Measurements from ENCODE around the gene CNBP. TPM values are rescaled to one million over a fixed set of nuclear protein-coding genes. Genes with fewer than 3 reads are reported as not detected.

Gene CNBP
- total and polyA plus RNA-seq, 2 of the 13 experiments (the other 11 are each of a cell fraction or from before 2014, with no cell fraction given), result 282 to 354 TPM

DNA sequence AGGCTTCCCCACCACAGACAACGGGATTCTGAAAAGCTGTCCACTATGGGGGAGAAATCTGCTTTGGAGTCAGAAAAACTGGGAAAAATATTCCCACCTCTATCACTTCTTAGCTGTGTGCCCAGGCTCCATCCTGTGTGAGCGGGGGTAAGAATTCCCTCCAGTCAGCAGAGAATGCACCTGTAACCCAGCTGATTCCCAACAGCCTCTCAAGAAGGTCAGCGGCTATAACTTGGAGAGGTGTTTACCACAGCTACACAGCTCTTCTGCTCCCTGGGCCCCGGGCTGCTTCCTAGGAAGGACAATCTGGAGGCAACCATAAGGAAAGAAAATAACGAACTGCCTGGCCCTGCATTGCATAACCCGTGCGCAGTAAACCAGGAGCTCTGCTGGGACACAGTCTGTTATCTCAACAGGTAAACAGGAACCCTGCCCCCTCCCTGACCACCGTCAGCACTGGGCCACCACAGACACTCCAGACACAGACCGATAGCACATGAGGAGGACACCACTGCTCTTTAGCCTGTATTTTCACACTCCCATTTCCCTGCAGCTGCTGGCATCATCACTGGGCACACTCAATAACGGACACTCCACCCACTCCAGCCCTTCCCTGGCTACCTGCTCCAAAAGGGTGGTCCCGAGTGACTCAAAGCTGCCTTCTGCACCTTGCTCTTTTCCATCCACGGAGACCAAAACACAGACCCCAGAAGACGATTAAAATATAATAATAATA lies 64.2 kb downstream of the CNBP start (continued):
- TF ChIP-seq, protein P1, sequence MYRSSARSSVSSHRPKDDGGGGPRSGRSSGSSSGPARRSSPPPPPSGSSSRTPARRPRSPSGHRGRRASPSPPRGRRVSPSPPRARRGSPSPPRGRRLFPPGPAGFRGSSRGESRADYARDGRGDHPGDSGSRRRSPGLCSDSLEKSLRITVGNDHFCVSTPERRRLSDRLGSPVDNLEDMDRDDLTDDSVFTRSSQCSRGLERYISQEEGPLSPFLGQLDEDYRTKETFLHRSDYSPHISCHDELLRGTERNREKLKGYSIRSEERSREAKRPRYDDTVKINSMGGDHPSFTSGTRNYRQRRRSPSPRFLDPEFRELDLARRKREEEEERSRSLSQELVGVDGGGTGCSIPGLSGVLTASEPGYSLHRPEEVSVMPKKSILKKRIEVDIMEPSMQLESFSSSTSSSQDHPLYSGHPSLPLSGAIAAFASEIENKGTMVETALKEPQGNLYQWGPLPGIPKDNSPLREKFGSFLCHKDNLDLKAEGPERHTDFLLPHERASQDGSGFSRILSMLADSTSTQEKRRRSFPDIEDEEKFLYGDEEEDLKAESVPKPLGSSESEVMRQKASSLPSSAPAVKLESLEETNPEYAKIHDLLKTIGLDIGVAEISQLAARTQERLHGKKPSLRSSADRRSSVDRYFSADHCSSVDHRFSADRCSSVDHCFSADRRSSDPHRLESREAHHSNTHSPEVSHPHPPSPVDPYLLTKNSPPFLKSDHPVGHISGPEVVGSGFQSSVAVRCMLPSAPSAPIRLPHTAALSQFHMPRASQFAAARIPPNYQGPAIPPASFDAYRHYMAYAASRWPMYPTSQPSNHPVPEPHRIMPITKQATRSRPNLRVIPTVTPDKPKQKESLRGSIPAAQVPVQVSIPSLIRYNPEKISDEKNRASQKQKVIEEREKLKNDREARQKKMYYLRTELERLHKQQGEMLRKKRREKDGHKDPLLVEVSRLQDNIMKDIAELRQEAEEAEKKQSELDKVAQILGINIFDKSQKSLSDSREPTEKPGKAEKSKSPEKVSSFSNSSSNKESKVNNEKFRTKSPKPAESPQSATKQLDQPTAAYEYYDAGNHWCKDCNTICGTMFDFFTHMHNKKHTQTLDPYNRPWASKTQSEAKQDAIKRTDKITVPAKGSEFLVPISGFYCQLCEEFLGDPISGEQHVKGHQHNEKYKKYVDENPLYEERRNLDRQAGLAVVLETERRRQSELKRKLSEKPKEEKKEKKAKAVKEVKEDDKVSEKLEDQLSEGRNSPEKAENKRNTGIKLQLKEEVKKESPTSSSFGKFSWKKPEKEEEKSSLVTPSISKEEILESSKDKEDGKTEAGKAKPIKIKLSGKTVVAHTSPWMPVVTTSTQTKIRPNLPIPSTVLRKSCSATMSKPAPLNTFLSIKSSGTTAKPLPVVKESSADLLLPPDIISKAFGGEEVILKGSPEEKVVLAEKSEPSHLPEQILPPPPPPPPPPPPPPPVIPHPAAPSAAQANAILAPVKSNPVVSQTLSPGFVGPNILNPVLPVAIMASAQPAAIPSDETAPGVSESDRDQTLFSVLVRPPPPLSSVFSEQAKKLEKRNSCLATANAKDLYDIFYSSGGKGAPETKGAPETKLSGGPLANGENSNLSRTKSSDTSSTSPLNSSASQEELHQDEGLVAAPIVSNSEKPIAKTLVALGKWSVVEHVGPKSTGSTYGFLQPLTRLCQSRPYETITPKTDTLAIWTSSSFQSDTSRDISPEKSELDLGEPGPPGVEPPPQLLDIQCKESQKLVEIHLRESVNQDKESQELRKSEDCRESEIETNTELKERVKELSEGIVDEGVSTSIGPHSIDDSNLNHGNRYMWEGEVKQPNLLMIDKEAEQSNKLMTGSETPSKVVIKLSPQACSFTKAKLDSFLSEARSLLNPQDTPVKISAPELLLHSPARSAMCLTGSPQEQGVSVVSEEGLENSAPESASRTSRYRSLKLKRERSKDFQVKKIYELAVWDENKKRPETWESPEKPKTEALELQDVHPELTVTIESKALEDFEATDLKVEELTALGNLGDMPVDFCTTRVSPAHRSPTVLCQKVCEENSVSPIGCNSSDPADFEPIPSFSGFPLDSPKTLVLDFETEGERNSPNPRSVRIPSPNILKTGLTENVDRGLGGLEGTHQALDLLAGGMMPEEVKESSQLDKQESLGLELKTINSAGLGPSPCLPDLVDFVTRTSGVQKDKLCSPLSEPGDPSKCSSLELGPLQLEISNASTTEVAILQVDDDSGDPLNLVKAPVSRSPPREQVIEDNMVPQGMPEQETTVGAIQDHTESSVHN (CRISPR knock-in tag; IDR thresholded peaks at IDR 0.05), result peak; percentile 55; the same call in 1 of the 2 replicates
- 0 out of 2 replicates have a peak, but pooled peaks have one; percentile 73 for TF ChIP-seq EED (CRISPR knock-in tag; IDR thresholded peaks at IDR 0.05)
- no peak for TF ChIP-seq FLYWCH1 (CRISPR knock-in tag; IDR thresholded peaks at IDR 0.05)
- TF ChIP-seq TBP (CRISPR knock-in tag; IDR thresholded peaks at IDR 0.05), result no peak
- TF ChIP-seq ADNP (CRISPR knock-in tag; IDR thresholded peaks at IDR 0.05), result no peak
- TF ChIP-seq CBX1 (IDR thresholded peaks at IDR 0.05; ENCODE audit: low read depth), result peak; percentile 48
- TF ChIP-seq ZNF264 (CRISPR knock-in tag; IDR thresholded peaks at IDR 0.05), result peak; percentile 61; the same call in 1 of the 2 replicates
- TF ChIP-seq ZNF460 (CRISPR knock-in tag; IDR thresholded peaks at IDR 0.05; ENCODE audit: borderline replicate concordance), result no peak; the same call in 1 of the 2 replicates
- TF ChIP-seq, protein P2, sequence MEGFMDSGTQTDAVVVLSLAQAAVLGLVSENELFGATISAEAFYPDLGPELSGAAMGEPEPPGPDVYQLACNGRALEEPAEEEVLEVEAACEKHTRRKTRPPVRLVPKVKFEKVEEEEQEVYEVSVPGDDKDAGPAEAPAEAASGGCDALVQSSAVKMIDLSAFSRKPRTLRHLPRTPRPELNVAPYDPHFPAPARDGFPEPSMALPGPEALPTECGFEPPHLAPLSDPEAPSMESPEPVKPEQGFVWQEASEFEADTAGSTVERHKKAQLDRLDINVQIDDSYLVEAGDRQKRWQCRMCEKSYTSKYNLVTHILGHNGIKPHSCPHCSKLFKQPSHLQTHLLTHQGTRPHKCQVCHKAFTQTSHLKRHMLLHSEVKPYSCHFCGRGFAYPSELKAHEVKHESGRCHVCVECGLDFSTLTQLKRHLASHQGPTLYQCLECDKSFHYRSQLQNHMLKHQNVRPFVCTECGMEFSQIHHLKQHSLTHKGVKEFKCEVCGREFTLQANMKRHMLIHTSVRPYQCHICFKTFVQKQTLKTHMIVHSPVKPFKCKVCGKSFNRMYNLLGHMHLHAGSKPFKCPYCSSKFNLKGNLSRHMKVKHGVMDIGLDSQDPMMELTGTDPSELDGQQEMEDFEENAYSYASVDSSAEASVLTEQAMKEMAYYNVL (CRISPR knock-in tag; IDR thresholded peaks at IDR 0.05; ENCODE audit: borderline replicate concordance), result peak; percentile 76; the same call in 1 of the 2 replicates
- TF ChIP-seq, protein P3, sequence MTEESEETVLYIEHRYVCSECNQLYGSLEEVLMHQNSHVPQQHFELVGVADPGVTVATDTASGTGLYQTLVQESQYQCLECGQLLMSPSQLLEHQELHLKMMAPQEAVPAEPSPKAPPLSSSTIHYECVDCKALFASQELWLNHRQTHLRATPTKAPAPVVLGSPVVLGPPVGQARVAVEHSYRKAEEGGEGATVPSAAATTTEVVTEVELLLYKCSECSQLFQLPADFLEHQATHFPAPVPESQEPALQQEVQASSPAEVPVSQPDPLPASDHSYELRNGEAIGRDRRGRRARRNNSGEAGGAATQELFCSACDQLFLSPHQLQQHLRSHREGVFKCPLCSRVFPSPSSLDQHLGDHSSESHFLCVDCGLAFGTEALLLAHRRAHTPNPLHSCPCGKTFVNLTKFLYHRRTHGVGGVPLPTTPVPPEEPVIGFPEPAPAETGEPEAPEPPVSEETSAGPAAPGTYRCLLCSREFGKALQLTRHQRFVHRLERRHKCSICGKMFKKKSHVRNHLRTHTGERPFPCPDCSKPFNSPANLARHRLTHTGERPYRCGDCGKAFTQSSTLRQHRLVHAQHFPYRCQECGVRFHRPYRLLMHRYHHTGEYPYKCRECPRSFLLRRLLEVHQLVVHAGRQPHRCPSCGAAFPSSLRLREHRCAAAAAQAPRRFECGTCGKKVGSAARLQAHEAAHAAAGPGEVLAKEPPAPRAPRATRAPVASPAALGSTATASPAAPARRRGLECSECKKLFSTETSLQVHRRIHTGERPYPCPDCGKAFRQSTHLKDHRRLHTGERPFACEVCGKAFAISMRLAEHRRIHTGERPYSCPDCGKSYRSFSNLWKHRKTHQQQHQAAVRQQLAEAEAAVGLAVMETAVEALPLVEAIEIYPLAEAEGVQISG (CRISPR knock-in tag; IDR thresholded peaks at IDR 0.05), result peak; percentile 76
- TF ChIP-seq ZBED4 (CRISPR knock-in tag; IDR thresholded peaks at IDR 0.05; ENCODE audit: borderline replicate concordance), result peak; percentile 88; the same call in 1 of the 2 replicates

Measured in HepG2 (cell line).